ENCODE data around the gene CIAO3. TPM values are rescaled to one million over a fixed set of nuclear protein-coding genes. Genes with fewer than 3 reads are reported as not detected.
"Not testable (repeated sequence)": the region's sequence is repeated elsewhere in the genome, so short reads cannot be mapped to it uniquely, and the experiment has no call there.

CIAO3 gene
- polyA plus RNA-seq, 2 donors: 21.9 to 41.2 TPM

GRCh38 chr16:691242-691641 is 49.6 kb downstream of the CIAO3 start:
- 64 to 71% methylated on average over 16 of the region's 16 CpGs for WGBS, 2 donors
- H3K27me3 ChIP-seq (ENCODE audit: control insufficient read depth in 1 of 2, insufficient read depth in 2 of 2, low read length in 2 of 2); H3K4me3 ChIP-seq (ENCODE audit: low read depth in 1 of 2, low read length in 2 of 2); H3K9me3 ChIP-seq (ENCODE audit: control insufficient read depth in 2 of 2, insufficient read depth in 1 of 2, low read depth in 1 of 2, low read length in 1 of 2): not testable (repeated sequence)
- H3K36me3 ChIP-seq (ENCODE audit: control insufficient read depth in 2 of 2, insufficient read depth in 2 of 2, low read length in 1 of 2): peaks cover 4 to 11% of the 10 kb centered on the region in 2 donors
- peaks cover 5 to 34% of the 10 kb centered on the region in 2 donors for H3K4me1 ChIP-seq (ENCODE audit: control insufficient read depth in 2 of 2, insufficient read depth in 2 of 2, low read length in 1 of 2)
- H3K27ac ChIP-seq (ENCODE audit: low read depth in 2 of 2, low read length in 1 of 2): peak overlapping the region; percentile 75 to 90

GRCh38 chr16:689175-689897 is 51.5 kb downstream of the CIAO3 start:
- Histone ChIP-seq H3K4me1 (ENCODE audit: control insufficient read depth in 2 of 2, insufficient read depth in 2 of 2, low read length in 1 of 2) (peaks cover 7 to 38% of the 10 kb centered on the region in 2 donors), H3K27ac (ENCODE audit: low read depth in 2 of 2, low read length in 1 of 2) (peak overlapping the region; percentile 88 to 90), H3K4me3 (ENCODE audit: low read depth in 1 of 2, low read length in 2 of 2) (peak overlapping the region; percentile 83 to 86), H3K27me3 (ENCODE audit: control insufficient read depth in 1 of 2, insufficient read depth in 2 of 2, low read length in 2 of 2) (no peaks in the 10 kb centered on the region), H3K36me3 (ENCODE audit: control insufficient read depth in 2 of 2, insufficient read depth in 2 of 2, low read length in 1 of 2) (peaks cover 4 to 18% of the 10 kb centered on the region in 2 donors), H3K9me3 (ENCODE audit: control insufficient read depth in 2 of 2, insufficient read depth in 1 of 2, low read depth in 1 of 2, low read length in 1 of 2) (no peaks in the 10 kb centered on the region)
- 77 to 79% methylated on average over 26 of the region's 26 CpGs for WGBS, 2 donors

- Histone ChIP-seq H3K4me3 (ENCODE audit: low read depth in 1 of 2, low read length in 2 of 2) (no peak overlapping the region), H3K9me3 (ENCODE audit: control insufficient read depth in 2 of 2, insufficient read depth in 1 of 2, low read depth in 1 of 2, low read length in 1 of 2) (no peaks in the 10 kb centered on the region), H3K27me3 (ENCODE audit: control insufficient read depth in 1 of 2, insufficient read depth in 2 of 2, low read length in 2 of 2) (no peaks in the 10 kb centered on the region), H3K27ac (ENCODE audit: low read depth in 2 of 2, low read length in 1 of 2) (no peak overlapping the region), H3K4me1 (ENCODE audit: control insufficient read depth in 2 of 2, insufficient read depth in 2 of 2, low read length in 1 of 2) (peaks cover 7 to 49% of the 10 kb centered on the region in 2 donors), H3K36me3 (ENCODE audit: control insufficient read depth in 2 of 2, insufficient read depth in 2 of 2, low read length in 1 of 2) (peaks cover 4 to 26% of the 10 kb centered on the region in 2 donors)
- 89 to 91% methylated on average over 19 of the region's 19 CpGs for WGBS, 2 donors
Observed at GRCh38 chr16:687499-687898, 53.3 kb downstream of the CIAO3 start.

- Histone ChIP-seq H3K4me1 (ENCODE audit: control insufficient read depth in 2 of 2, insufficient read depth in 2 of 2, low read length in 1 of 2) (peaks cover 10 to 53% of the 10 kb centered on the region in 2 donors), H3K27ac (ENCODE audit: low read depth in 2 of 2, low read length in 1 of 2) (no peak overlapping the region), H3K4me3 (ENCODE audit: low read depth in 1 of 2, low read length in 2 of 2) (no peak overlapping the region), H3K9me3 (ENCODE audit: control insufficient read depth in 2 of 2, insufficient read depth in 1 of 2, low read depth in 1 of 2, low read length in 1 of 2) (no peaks in the 10 kb centered on the region), H3K27me3 (ENCODE audit: control insufficient read depth in 1 of 2, insufficient read depth in 2 of 2, low read length in 2 of 2) (no peaks in the 10 kb centered on the region), H3K36me3 (ENCODE audit: control insufficient read depth in 2 of 2, insufficient read depth in 2 of 2, low read length in 1 of 2) (peaks cover 4 to 35% of the 10 kb centered on the region in 2 donors)
- WGBS, 2 donors: 88 to 91% methylated on average over 50 to 51 of the region's 51 CpGs
Observed at GRCh38 chr16:686459-687260, 54.1 kb downstream of the CIAO3 start.

- Histone ChIP-seq H3K9me3 (ENCODE audit: control insufficient read depth in 2 of 2, insufficient read depth in 1 of 2, low read depth in 1 of 2, low read length in 1 of 2) (no peaks in the 10 kb centered on the region), H3K27ac (ENCODE audit: low read depth in 2 of 2, low read length in 1 of 2) (no peak overlapping the region), H3K4me3 (ENCODE audit: low read depth in 1 of 2, low read length in 2 of 2) (no peak overlapping the region), H3K27me3 (ENCODE audit: control insufficient read depth in 1 of 2, insufficient read depth in 2 of 2, low read length in 2 of 2) (no peaks in the 10 kb centered on the region), H3K4me1 (ENCODE audit: control insufficient read depth in 2 of 2, insufficient read depth in 2 of 2, low read length in 1 of 2) (peaks cover 17 to 57% of the 10 kb centered on the region in 2 donors), H3K36me3 (ENCODE audit: control insufficient read depth in 2 of 2, insufficient read depth in 2 of 2, low read length in 1 of 2) (peaks cover 4 to 41% of the 10 kb centered on the region in 2 donors)
- 64 to 65% methylated on average over 10 of the region's 10 CpGs for WGBS, 2 donors
Observed at GRCh38 chr16:685967-686366, 54.8 kb downstream of the CIAO3 start.

- peak overlapping the region in 1 of 2 donors; percentile 79 for H3K27ac ChIP-seq (ENCODE audit: low read depth in 2 of 2, low read length in 1 of 2)
Observed at GRCh38 chr16:684961-685696, 55.7 kb downstream of the CIAO3 start.

GRCh38 chr16:684071-684794 is 56.6 kb downstream of the CIAO3 start, which contains the start of gene JMJD8:
Gene JMJD8 (minus strand): TSS chr16:684334. CDS start chr16:684319, 15 bp downstream.
- Histone ChIP-seq H3K4me1 (ENCODE audit: control insufficient read depth in 2 of 2, insufficient read depth in 2 of 2, low read length in 1 of 2) (peaks cover 16 to 56% of the 10 kb centered on the region in 2 donors), H3K27me3 (ENCODE audit: control insufficient read depth in 1 of 2, insufficient read depth in 2 of 2, low read length in 2 of 2) (no peaks in the 10 kb centered on the region), H3K36me3 (ENCODE audit: control insufficient read depth in 2 of 2, insufficient read depth in 2 of 2, low read length in 1 of 2) (peaks cover 4 to 41% of the 10 kb centered on the region in 2 donors), H3K27ac (ENCODE audit: low read depth in 2 of 2, low read length in 1 of 2) (peak within 1 kb of the TSS; percentile 79 to 94), H3K9me3 (ENCODE audit: control insufficient read depth in 2 of 2, insufficient read depth in 1 of 2, low read depth in 1 of 2, low read length in 1 of 2) (no peaks in the 10 kb centered on the region), H3K4me3 (ENCODE audit: low read depth in 1 of 2, low read length in 2 of 2) (peak within 1 kb of the TSS; percentile 55 to 70)
- WGBS, 2 donors: 0 to 2% methylated on average over 54 to 91 of the region's 91 CpGs

More at GRCh38 chr16:684961-685696, 55.7 kb downstream of the CIAO3 start:
- 86% methylated on average over 61 of the region's 61 CpGs for WGBS, 2 donors
- peaks cover 4 to 41% of the 10 kb centered on the region in 2 donors for H3K36me3 ChIP-seq (ENCODE audit: control insufficient read depth in 2 of 2, insufficient read depth in 2 of 2, low read length in 1 of 2)
- H3K4me3 ChIP-seq (ENCODE audit: low read depth in 1 of 2, low read length in 2 of 2): peak overlapping the region; percentile 22 to 55
- H3K4me1 ChIP-seq (ENCODE audit: control insufficient read depth in 2 of 2, insufficient read depth in 2 of 2, low read length in 1 of 2): peaks cover 20 to 57% of the 10 kb centered on the region in 2 donors
- no peaks in the 10 kb centered on the region for H3K27me3 ChIP-seq (ENCODE audit: control insufficient read depth in 1 of 2, insufficient read depth in 2 of 2, low read length in 2 of 2)
- H3K9me3 ChIP-seq (ENCODE audit: control insufficient read depth in 2 of 2, insufficient read depth in 1 of 2, low read depth in 1 of 2, low read length in 1 of 2): no peaks in the 10 kb centered on the region

- 12 to 20% methylated on average over 32 to 57 of the region's 57 CpGs for WGBS, 2 donors
Observed at GRCh38 chr16:683396-684070, 57.3 kb downstream of the CIAO3 start.

More at GRCh38 chr16:683396-684070, 57.3 kb downstream of the CIAO3 start:
- H3K36me3 ChIP-seq (ENCODE audit: control insufficient read depth in 2 of 2, insufficient read depth in 2 of 2, low read length in 1 of 2): peaks cover 4 to 41% of the 10 kb centered on the region in 2 donors
- H3K4me1 ChIP-seq (ENCODE audit: control insufficient read depth in 2 of 2, insufficient read depth in 2 of 2, low read length in 1 of 2): peaks cover 15 to 56% of the 10 kb centered on the region in 2 donors
- H3K27me3 ChIP-seq (ENCODE audit: control insufficient read depth in 1 of 2, insufficient read depth in 2 of 2, low read length in 2 of 2): no peaks in the 10 kb centered on the region
- H3K9me3 ChIP-seq (ENCODE audit: control insufficient read depth in 2 of 2, insufficient read depth in 1 of 2, low read depth in 1 of 2, low read length in 1 of 2): no peaks in the 10 kb centered on the region
- H3K27ac ChIP-seq (ENCODE audit: low read depth in 2 of 2, low read length in 1 of 2): peak overlapping the region; percentile 79 to 94
- H3K4me3 ChIP-seq (ENCODE audit: low read depth in 1 of 2, low read length in 2 of 2): peak overlapping the region; percentile 55 to 70

Measured in esophagus (tissue), 2 donors.